NB4 (cell line): ENCODE measurements around the gene EXOC6B.

Source experiments
- DNase-seq: peaks from one replicate; pipeline ENCODE4 v3.0.0; 2010; ENCODE audit warnings: low read depth
- H3K4me3 ChIP-seq: one replicate; pipeline ENCODE4 v1.5.1; 2011; ENCODE audit warnings: mild to moderate bottlenecking, low read depth, low read length, moderate library complexity
- CTCF ChIP-seq: IDR thresholded peaks from one replicate; pipeline ENCODE4 v1.5.1; 2012; ENCODE audit warnings: low read depth, low read length
- MAX ChIP-seq: IDR thresholded peaks from 2 replicates; pipeline ENCODE4 v1.6.1; 2011; ENCODE audit warnings: low read depth, low read length
- MYC ChIP-seq: IDR thresholded peaks from 2 replicates; pipeline ENCODE4 v1.6.1; 2011; ENCODE audit warnings: low read depth, low read length
- POLR2A ChIP-seq: IDR thresholded peaks from 2 replicates; pipeline ENCODE4 v1.6.1; 2011; ENCODE audit warnings: mild to moderate bottlenecking; ENCODE audit not compliant: insufficient read length; ENCODE audit errors: extremely low read depth

EXOC6B gene

GRCh38 chr2:72289283-72289682 is 536.5 kb downstream of the EXOC6B start:
- TF ChIP-seq CTCF = no peak
- DNase-seq = no peak

GRCh38 chr2:72278046-72278445 is 547.8 kb downstream of the EXOC6B start:
- no peak for DNase-seq
- no peak overlapping the region for H3K4me3 ChIP-seq
- no peak for TF ChIP-seq MAX
- no peak for TF ChIP-seq CTCF
- TF ChIP-seq POLR2A = no peak
- no peak for TF ChIP-seq MYC

More at GRCh38 chr2:72289283-72289682, 536.5 kb downstream of the EXOC6B start:
- no peak overlapping the region for H3K4me3 ChIP-seq

GRCh38 chr2:72276876-72277275 is 549.0 kb downstream of the EXOC6B start:
- TF ChIP-seq CTCF = no peak
- TF ChIP-seq POLR2A = no peak
- no peak for TF ChIP-seq MAX
- TF ChIP-seq MYC = no peak
- DNase-seq = no peak
- H3K4me3 ChIP-seq = no peak overlapping the region

GRCh38 chr2:72276356-72276755 is 549.5 kb downstream of the EXOC6B start:
- DNase-seq = no peak
- TF ChIP-seq POLR2A (no peak), MAX (no peak), CTCF (no peak), MYC (no peak)

GRCh38 chr2:72275084-72275483 is 550.7 kb downstream of the EXOC6B start:
- TF ChIP-seq MAX (no peak), POLR2A (no peak), CTCF (no peak), MYC (no peak)
- no peak for DNase-seq
- no peak overlapping the region for H3K4me3 ChIP-seq

More at GRCh38 chr2:72276356-72276755, 549.5 kb downstream of the EXOC6B start:
- H3K4me3 ChIP-seq = no peak overlapping the region

- no peak for DNase-seq
Measured at GRCh38 chr2:72274380-72274797, 551.4 kb downstream of the EXOC6B start.

More at GRCh38 chr2:72274380-72274797, 551.4 kb downstream of the EXOC6B start:
- H3K4me3 ChIP-seq = no peak overlapping the region
- TF ChIP-seq POLR2A = no peak
- no peak for TF ChIP-seq MYC
- no peak for TF ChIP-seq CTCF
- no peak for TF ChIP-seq MAX
